Ishikawa (cell line): ENCODE measurements around the gene TLDC2.

Experiments used
- CEBPB ChIP-seq: IDR thresholded peaks from 2 replicates; pipeline ENCODE4 v1.6.1; 2012
- CREB1 ChIP-seq: IDR thresholded peaks from 2 replicates; pipeline ENCODE4 v1.6.1; 2012; ENCODE audit warnings: low read depth
- EGR1 ChIP-seq: IDR thresholded peaks from 2 replicates; pipeline ENCODE4 v1.6.1; 2012
- EP300 ChIP-seq: IDR thresholded peaks from 2 replicates; pipeline ENCODE4 v1.6.1; 2012; ENCODE audit warnings: borderline replicate concordance
- FOXM1 ChIP-seq: IDR thresholded peaks from 2 replicates; pipeline ENCODE4 v1.6.1; 2012; ENCODE audit warnings: low read depth, borderline replicate concordance
- NFIC ChIP-seq: IDR thresholded peaks from 2 replicates; pipeline ENCODE4 v1.6.1; 2012
- RAD21 ChIP-seq: IDR thresholded peaks from 2 replicates; pipeline ENCODE4 v1.6.1; 2012; ENCODE audit warnings: low read depth
- TAF1 ChIP-seq: IDR thresholded peaks from 2 replicates; pipeline ENCODE4 v1.6.1; 2012; ENCODE audit warnings: low read depth, mild to moderate bottlenecking
- TCF12 ChIP-seq: IDR thresholded peaks from 2 replicates; pipeline ENCODE4 v1.6.1; 2012; ENCODE audit warnings: low read depth
- TEAD4 ChIP-seq: IDR thresholded peaks from 2 replicates; pipeline ENCODE4 v1.6.1; 2012
- YY1 ChIP-seq: IDR thresholded peaks from 2 replicates; pipeline ENCODE4 v1.6.1; 2012; ENCODE audit warnings: low read depth
- ZBTB7A ChIP-seq: IDR thresholded peaks from 2 replicates; pipeline ENCODE4 v1.6.1; 2012; ENCODE audit warnings: low read depth
- TF ChIP-seq, protein P1 (sequence below): IDR thresholded peaks from 2 replicates; pipeline ENCODE4 v1.6.1; 2012
- TF ChIP-seq, protein P2 (sequence below): IDR thresholded peaks from 2 replicates; pipeline ENCODE4 v1.6.1; 2012
- TF ChIP-seq, protein P3 (sequence below): IDR thresholded peaks from 2 replicates; pipeline ENCODE4 v1.6.1; 2012; ENCODE audit warnings: low read depth, mild to moderate bottlenecking

Gene TLDC2

DNA sequence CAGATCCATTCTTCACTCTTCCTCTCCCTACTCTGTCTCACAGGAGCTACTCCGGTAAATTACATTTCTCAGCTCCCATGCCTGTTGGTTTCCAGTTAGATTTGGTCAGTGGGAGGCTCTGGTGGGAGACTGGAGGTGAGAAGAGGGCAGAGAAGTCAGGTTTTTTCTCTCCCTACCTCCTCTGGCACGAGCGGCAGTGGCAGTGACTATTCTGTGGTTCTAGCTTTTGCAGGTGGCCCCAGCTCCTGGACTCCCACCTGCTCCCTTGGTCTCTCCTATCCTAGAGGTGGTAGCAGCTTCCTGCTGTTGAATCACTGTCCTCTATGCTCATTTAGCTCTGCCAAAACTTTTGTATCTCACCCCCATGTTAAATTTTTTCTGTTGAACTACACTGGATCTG, 17.9 kb downstream of the TLDC2 start:
- TF ChIP-seq TEAD4 (no peak), RAD21 (no peak), YY1 (no peak), FOXM1 (no peak)
- TF ChIP-seq, protein P1, sequence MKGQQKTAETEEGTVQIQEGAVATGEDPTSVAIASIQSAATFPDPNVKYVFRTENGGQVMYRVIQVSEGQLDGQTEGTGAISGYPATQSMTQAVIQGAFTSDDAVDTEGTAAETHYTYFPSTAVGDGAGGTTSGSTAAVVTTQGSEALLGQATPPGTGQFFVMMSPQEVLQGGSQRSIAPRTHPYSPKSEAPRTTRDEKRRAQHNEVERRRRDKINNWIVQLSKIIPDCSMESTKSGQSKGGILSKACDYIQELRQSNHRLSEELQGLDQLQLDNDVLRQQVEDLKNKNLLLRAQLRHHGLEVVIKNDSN = no peak
- TF ChIP-seq, protein P2, sequence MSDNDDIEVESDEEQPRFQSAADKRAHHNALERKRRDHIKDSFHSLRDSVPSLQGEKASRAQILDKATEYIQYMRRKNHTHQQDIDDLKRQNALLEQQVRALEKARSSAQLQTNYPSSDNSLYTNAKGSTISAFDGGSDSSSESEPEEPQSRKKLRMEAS = no peak

DNA sequence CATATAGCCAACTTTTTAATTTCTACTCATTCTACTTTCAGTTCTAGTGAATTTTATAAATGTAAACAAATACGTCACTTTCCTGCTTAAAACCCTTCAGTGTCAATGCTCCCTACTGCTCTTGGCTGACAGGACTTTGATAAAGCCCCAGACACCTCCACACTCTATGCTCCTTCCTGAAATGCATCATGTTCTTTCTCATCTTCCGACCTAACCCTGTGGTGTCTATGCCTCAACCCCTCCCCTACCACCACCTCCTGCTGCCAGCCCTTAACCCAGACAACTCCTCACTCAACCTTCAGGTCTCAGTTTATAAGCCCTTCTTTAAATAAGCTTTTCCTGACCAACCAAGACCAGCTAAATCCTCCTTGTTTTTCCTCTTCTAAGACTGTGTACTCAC, 19.1 kb downstream of the TLDC2 start:
- TF ChIP-seq, protein P2 = no peak
- TF ChIP-seq, protein P1 = no peak
- TF ChIP-seq FOXM1 (no peak), CEBPB (no peak), RAD21 (no peak)

DNA sequence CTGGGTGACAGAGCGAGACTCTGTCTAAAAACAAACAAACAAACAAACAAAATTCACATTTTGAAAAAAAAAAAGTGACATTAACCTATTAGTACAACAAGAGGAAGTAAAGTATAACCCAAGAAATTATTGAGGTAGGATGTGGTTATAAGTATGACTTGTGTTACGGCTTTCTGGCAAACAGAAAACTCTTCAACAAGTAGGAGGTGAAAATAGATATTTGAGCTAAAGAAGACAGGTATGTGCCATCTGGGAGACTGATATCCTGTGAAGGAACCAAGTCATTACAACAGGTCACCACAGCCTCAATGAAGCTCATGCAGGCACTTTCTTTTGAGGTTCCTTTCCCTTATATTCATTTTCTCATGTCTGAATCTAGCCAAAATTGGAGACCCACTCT, 28.8 kb downstream of the TLDC2 start:
- TF ChIP-seq EGR1 (no peak), FOXM1 (no peak)
- TF ChIP-seq, protein P1 = no peak

DNA sequence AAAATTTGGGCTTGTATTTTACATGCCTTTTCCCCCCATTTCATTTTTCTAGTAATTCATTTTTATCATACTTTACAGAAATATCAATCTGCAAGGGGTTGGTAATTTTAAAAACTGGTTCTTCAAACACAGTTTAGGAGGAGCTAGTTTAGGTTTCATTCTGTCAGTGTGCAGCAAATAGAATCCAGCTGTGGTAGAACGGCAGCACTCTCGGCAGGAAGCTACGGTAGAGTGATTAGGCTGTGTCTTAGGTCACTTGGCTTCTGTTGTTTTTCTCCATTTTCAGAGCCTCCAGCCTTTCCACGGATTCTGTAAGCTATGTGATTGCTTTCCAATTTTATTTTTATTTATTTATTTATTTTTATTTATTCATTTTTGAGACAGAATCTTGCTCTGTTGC, 32.7 kb downstream of the TLDC2 start:
- TF ChIP-seq ZBTB7A (no peak), CREB1 (no peak), TEAD4 (no peak), EGR1 (no peak), TAF1 (no peak), TCF12 (no peak), EP300 (no peak), FOXM1 (no peak), RAD21 (no peak), CEBPB (no peak), YY1 (no peak), NFIC (no peak)
- TF ChIP-seq, protein P3, sequence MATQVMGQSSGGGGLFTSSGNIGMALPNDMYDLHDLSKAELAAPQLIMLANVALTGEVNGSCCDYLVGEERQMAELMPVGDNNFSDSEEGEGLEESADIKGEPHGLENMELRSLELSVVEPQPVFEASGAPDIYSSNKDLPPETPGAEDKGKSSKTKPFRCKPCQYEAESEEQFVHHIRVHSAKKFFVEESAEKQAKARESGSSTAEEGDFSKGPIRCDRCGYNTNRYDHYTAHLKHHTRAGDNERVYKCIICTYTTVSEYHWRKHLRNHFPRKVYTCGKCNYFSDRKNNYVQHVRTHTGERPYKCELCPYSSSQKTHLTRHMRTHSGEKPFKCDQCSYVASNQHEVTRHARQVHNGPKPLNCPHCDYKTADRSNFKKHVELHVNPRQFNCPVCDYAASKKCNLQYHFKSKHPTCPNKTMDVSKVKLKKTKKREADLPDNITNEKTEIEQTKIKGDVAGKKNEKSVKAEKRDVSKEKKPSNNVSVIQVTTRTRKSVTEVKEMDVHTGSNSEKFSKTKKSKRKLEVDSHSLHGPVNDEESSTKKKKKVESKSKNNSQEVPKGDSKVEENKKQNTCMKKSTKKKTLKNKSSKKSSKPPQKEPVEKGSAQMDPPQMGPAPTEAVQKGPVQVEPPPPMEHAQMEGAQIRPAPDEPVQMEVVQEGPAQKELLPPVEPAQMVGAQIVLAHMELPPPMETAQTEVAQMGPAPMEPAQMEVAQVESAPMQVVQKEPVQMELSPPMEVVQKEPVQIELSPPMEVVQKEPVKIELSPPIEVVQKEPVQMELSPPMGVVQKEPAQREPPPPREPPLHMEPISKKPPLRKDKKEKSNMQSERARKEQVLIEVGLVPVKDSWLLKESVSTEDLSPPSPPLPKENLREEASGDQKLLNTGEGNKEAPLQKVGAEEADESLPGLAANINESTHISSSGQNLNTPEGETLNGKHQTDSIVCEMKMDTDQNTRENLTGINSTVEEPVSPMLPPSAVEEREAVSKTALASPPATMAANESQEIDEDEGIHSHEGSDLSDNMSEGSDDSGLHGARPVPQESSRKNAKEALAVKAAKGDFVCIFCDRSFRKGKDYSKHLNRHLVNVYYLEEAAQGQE = no peak
- TF ChIP-seq, protein P1 = no peak

DNA sequence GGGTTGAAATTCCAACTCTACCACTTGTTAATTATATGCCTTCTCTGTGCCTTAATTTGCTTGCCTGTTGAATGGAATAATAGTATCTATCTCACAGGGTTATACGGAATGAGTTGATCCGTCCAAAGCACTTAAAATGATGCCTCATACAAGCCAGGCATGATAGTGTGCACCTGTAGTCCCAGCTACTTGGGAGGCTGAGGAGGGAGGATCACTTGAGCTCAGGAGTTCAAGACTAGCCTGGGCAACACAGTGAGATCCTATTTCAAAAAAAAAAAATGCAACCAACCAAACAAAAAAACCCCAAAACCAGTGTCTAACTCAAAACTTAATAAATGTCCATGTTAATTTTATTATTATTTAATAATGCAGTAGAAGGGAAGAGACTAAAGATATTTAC, 40.3 kb downstream of the TLDC2 start:
- TF ChIP-seq ZBTB7A (no peak), NFIC (no peak), FOXM1 (no peak), YY1 (no peak), CREB1 (no peak), TCF12 (no peak), CEBPB (no peak), RAD21 (no peak), TAF1 (no peak), EGR1 (no peak), TEAD4 (no peak)
- TF ChIP-seq, protein P1 = no peak
- TF ChIP-seq, protein P2 = no peak
- TF ChIP-seq, protein P3 = no peak
